Measurements from ENCODE around the gene RIF1.

Gene RIF1

DNA sequence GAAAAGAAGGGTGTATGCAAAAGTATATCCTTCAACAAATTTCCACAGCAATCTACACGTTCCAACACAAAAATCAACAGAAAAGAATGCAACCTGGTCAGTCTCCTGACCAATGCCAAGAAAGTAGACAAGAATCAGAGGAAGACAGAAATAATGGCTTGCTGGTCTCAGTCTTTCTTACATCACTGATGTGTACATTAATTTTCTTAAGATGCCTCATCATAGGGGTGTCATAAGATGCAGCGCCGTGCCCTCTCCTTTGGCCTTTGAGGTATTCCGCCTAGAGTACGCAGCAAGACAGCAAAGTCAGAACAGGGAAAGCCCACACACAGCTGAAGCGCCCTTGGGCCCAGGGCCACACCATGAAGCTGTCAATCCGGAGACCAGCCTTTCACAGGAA, 112.9 kb downstream of the RIF1 start:
- DNase-seq = no peak

DNA sequence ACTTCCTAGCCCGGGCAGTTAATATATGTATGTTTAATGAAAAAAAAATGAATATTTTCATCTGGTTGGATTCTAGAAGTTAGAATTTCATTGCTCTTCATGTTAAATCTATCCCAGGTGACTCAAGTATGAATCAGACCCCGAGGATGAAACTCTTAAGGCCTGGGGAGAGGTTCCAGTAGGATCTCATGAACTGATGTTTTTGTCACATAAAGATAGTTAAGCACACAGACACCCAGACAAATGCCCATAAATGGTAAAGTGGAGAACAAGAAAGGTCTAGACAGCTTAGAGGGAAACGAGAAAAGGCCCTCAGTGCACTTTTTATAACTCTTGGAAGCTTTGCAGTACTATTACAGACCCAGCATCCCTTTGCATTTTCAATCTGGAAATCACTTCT, 114.1 kb downstream of the RIF1 start:
- DNase-seq = no peak

DNA sequence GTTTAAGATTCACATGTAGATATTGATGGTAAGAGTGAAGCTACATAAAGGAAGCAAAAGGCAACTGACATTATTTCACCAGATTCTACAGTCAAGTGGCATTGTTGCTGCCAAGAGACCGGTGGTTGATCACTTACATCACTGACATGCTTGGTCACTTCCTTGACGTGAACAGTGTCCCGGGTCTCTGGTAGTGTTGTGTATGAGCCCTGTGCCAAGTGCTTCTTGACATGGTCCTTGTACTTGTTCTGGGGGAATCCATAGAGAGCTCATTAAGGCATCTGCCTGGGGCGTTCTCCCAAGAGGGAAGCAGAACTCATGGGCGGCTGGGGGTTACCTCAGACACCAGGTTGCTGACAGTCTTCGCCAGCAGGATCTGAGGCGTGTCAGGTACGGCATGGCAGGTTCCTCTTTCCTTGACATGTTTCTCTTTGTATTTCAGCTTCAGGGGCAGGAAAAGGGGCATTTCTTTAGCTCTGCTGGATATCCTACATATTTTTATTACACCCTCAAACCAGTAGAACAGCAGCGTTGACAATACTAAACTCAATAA, 116.2 kb downstream of the RIF1 start:
- no peak for DNase-seq

GRCh38 chr2:151526572-151527090, 116.9 kb downstream of the RIF1 start:
- DNase-seq = no peak
